Measurements from ENCODE around the gene HID1. TPM values are rescaled to one million over a fixed set of nuclear protein-coding genes. Genes with fewer than 3 reads are reported as not detected.
A peak's percentile ranks its signal among the peaks of the same experiment; 100 is the strongest.

Gene HID1
- total RNA-seq, 1 donor from 2014 or later, result 11.8 TPM

- H3K9me3 Mint-ChIP-seq, result no peaks in the 10 kb centered on the region
- H3K36me3 Mint-ChIP-seq (ENCODE audit: low read depth), result peaks cover 3% of the 10 kb centered on the region
- no peak for DNase-seq (ENCODE audit: low read depth, low spot score)
- peaks cover 30% of the 10 kb centered on the region for H3K4me1 Mint-ChIP-seq
- H3K27me3 Mint-ChIP-seq (ENCODE audit: low read depth), result no peaks in the 10 kb centered on the region
- peak overlapping the region; percentile 97 for H3K4me3 Mint-ChIP-seq
- H3K27ac Mint-ChIP-seq (ENCODE audit: unreplicated experiment), result peak overlapping the region; percentile 97
- TF ChIP-seq CTCF (conservative IDR thresholded peaks at IDR 0.05), result no peak
These were observed 40.6 kb upstream of the HID1 start for GRCh38 chr17:75013092-75013559.

- Mint-ChIP-seq H3K27me3 (ENCODE audit: low read depth) (no peaks in the 10 kb centered on the region), H3K36me3 (ENCODE audit: low read depth) (peaks cover 3% of the 10 kb centered on the region), H3K9me3 (no peaks in the 10 kb centered on the region), H3K4me3 (peak within 1 kb of the TSS; percentile 97), H3K27ac (ENCODE audit: unreplicated experiment) (peak within 1 kb of the TSS; percentile 98), H3K4me1 (peaks cover 30% of the 10 kb centered on the region)
- peak; percentile 82 for DNase-seq (ENCODE audit: low read depth, low spot score)
- peak; percentile 71 for TF ChIP-seq CTCF (conservative IDR thresholded peaks at IDR 0.05)
These were observed 40.0 kb upstream of the HID1 start, which contains the start of gene MRPL58 for GRCh38 chr17:75012346-75013091. Gene MRPL58, plus strand, starts transcription at chr17:75012670. Its CDS starts 17 bp downstream, at chr17:75012687.

- no peak for TF ChIP-seq CTCF (conservative IDR thresholded peaks at IDR 0.05)
- H3K4me3 Mint-ChIP-seq, result peak overlapping the region; percentile 97
- H3K27me3 Mint-ChIP-seq (ENCODE audit: low read depth), result no peaks in the 10 kb centered on the region
- peaks cover 3% of the 10 kb centered on the region for H3K36me3 Mint-ChIP-seq (ENCODE audit: low read depth)
- no peak for DNase-seq (ENCODE audit: low read depth, low spot score)
- peaks cover 30% of the 10 kb centered on the region for H3K4me1 Mint-ChIP-seq
- H3K27ac Mint-ChIP-seq (ENCODE audit: unreplicated experiment), result peak overlapping the region; percentile 98
- H3K9me3 Mint-ChIP-seq, result no peaks in the 10 kb centered on the region
These were observed 39.5 kb upstream of the HID1 start for GRCh38 chr17:75012096-75012345.

GRCh38 chr17:75011401-75012095 lies 39.0 kb upstream of the HID1 start:
- Mint-ChIP-seq H3K4me3 (peak overlapping the region; percentile 97), H3K4me1 (peaks cover 30% of the 10 kb centered on the region), H3K9me3 (no peaks in the 10 kb centered on the region), H3K27me3 (ENCODE audit: low read depth) (no peaks in the 10 kb centered on the region), H3K36me3 (ENCODE audit: low read depth) (peaks cover 3% of the 10 kb centered on the region), H3K27ac (ENCODE audit: unreplicated experiment) (peak overlapping the region; percentile 98)
- no peak for DNase-seq (ENCODE audit: low read depth, low spot score)
- TF ChIP-seq CTCF (conservative IDR thresholded peaks at IDR 0.05), result no peak

- no peaks in the 10 kb centered on the region for H3K27me3 Mint-ChIP-seq (ENCODE audit: low read depth)
These were observed 38.3 kb upstream of the HID1 start for GRCh38 chr17:75010683-75011400.

More at GRCh38 chr17:75010683-75011400, 38.3 kb upstream of the HID1 start:
- Mint-ChIP-seq H3K36me3 (ENCODE audit: low read depth) (peaks cover 3% of the 10 kb centered on the region), H3K4me1 (peaks cover 30% of the 10 kb centered on the region), H3K4me3 (peak overlapping the region; percentile 97), H3K9me3 (no peaks in the 10 kb centered on the region), H3K27ac (ENCODE audit: unreplicated experiment) (peak overlapping the region; percentile 98)
- DNase-seq (ENCODE audit: low read depth, low spot score), result no peak
- no peak for TF ChIP-seq CTCF (conservative IDR thresholded peaks at IDR 0.05)
